ENCODE data around the gene MLXIP.

GRCh38 chr12:122090759-122091515, 12.4 kb downstream of the MLXIP start:
- TF ChIP-seq CTCF (IDR thresholded peaks at IDR 0.05): no peak
- TF ChIP-seq POLR2A (IDR thresholded peaks at IDR 0.05): no peak
